ENCODE data around the gene MTCH1.

MTCH1 gene

DNA sequence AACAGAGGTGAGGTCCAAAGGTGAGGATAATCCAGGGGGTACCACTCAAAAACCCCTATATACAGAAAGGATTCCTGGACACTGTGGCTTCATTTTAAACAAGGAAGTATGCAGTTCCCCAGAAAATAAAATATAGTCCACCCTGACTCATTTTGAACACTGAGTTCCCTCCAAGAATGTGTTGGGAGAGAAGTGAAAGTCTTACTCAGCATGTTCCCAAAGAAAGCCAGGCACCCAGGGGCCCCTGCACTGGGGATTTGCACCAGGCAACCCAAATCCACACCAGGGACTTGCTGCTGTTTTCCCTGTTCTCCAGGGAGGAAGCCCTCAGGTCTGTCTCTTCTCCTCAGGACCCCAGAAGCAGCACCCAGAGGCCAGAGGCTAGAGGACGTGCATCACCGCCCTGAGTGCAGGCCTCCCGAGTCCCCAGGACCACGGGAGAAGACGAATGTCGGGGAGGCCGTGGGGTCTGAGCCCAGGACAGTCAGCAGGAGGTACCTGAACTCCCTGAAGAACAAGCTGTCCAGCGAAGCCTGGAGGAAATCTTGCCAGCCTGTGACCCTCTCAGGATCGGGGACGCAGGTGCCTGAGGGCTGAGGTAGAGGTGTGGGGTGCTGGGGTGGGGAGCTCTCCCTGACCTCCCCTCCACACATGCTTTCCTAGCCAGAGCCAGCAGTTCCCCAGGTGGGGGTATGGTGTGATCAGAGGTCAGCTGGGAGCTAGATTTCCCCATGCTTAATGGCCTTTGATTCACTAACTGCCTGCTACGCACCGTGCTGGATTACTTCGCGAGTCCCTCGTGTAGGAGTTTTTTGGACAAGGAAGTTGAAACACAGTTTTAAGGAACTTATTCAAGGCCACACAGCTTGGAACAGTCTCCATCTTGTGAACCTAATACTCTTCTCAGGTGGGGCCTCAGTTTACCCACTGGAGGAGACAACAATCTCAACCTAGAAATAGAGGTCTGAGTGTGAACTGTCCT lies 22.8 kb upstream of the MTCH1 start:
- no peak for DNase-seq (ENCODE audit: extremely low read depth, low read depth)
- TF ChIP-seq, protein P1, sequence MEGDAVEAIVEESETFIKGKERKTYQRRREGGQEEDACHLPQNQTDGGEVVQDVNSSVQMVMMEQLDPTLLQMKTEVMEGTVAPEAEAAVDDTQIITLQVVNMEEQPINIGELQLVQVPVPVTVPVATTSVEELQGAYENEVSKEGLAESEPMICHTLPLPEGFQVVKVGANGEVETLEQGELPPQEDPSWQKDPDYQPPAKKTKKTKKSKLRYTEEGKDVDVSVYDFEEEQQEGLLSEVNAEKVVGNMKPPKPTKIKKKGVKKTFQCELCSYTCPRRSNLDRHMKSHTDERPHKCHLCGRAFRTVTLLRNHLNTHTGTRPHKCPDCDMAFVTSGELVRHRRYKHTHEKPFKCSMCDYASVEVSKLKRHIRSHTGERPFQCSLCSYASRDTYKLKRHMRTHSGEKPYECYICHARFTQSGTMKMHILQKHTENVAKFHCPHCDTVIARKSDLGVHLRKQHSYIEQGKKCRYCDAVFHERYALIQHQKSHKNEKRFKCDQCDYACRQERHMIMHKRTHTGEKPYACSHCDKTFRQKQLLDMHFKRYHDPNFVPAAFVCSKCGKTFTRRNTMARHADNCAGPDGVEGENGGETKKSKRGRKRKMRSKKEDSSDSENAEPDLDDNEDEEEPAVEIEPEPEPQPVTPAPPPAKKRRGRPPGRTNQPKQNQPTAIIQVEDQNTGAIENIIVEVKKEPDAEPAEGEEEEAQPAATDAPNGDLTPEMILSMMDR (IDR thresholded peaks at IDR 0.05; ENCODE audit: low read depth, low read length, missing control alignments) = no peak
- no peak overlapping the region for H3K4me3 ChIP-seq (replicated peaks; ENCODE audit: low read depth, low read length)

DNA sequence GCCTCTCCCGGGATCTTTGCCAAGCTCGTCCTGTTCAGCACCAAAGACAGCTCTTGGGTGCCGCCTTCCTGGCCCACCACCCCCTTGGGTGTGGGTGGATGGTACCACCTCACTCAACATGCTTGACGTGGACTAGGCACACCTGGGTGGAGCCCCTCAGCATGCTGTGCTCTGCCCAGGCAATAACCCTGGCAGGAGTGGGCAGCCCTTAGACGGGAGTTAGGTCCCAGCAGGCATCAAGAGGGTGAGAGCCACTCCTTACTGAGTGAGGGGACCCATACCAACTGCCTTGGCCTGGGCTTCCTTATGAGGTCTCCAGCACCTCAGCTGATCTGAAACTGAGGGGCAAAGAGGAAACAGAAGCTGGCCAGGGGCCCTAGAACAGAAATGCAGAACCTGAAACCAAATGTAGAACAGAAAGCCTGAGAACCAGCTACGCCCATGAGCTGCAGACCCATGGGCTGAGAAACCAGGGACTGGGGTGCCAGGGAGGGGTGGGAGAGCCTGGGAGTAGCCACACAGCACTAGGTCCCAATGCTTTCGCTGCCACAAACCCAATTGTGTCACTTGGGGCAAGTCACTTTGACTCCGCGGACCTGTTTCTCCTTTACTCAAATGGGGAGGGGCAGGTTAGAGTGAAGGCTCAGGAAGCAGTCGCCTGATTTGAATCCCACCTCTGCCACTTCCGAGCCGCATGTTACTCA lies 21.5 kb upstream of the MTCH1 start:
- TF ChIP-seq, protein P1 (IDR thresholded peaks at IDR 0.05; ENCODE audit: low read depth, low read length, missing control alignments) = no peak
- no peak for DNase-seq (ENCODE audit: extremely low read depth, low read depth)
- H3K4me3 ChIP-seq (replicated peaks; ENCODE audit: low read depth, low read length) = no peak overlapping the region

DNA sequence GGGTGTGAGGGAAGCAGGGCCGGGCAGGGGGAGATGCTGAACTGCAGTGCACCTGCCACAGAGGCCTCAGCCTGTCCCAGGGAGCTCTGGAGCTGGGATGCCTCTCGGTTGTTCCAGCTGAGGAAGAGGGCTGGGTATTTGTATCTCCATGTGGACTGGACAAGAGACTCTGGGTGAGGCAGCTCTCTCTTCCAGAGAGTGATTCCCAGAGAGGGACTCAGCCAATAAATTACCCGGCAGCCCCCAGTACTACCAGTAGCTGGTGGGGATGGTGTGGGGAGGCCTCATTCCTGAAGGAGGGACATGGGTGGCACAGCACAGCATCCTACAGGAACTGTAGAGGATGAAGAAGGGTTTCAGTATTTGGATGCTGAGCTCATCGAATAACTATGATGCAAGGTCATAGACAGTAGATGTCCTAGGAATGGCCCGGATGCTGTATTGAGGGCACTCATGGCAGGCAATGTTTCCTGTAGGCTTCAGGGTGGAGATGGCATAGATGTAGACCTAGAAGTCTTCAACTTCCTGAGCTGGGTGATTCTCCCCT lies 20.9 kb upstream of the MTCH1 start:
- no peak for DNase-seq (ENCODE audit: extremely low read depth, low read depth)
- TF ChIP-seq, protein P1 (IDR thresholded peaks at IDR 0.05; ENCODE audit: low read depth, low read length, missing control alignments) = no peak
- no peak overlapping the region for H3K4me3 ChIP-seq (replicated peaks; ENCODE audit: low read depth, low read length)

DNA sequence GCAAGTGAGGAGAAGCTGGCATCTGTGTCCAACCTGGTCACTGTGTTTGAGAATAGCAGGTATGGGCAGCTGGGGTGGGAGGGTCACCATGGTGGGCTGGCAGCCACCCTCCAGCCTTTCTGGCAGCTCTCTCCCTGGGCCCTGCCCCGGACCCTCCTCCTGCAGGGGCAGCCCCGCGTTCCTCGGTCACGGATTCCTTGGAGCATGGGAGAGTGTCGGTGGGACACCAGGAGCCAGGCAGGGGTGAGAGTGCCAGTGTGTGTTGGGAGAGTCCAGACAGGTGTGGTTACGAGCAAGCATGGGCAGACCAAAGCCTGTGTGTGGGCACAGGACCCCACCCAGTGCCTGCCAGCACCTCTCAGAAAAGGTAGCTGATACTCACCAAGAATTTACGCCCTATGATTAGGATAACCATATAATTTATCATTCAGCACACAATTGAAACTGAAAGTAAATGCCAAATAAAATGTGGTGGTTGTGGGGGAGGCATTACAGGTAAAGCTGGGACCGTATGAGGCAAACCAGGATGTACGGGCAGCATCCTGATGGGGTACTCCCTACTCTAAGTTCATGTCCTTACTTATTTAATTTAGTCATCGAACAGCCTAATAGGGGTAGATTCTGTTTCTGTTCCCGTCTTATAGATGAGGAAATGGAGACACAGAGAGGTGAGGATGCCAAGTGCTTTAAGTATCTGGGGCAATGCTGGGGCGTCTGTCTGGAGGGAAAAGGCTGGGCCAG lies 20.0 kb upstream of the MTCH1 start:
- DNase-seq (ENCODE audit: extremely low read depth, low read depth) = no peak
- no peak overlapping the region for H3K4me3 ChIP-seq (replicated peaks; ENCODE audit: low read depth, low read length)
- TF ChIP-seq, protein P1 (IDR thresholded peaks at IDR 0.05; ENCODE audit: low read depth, low read length, missing control alignments) = no peak

DNA sequence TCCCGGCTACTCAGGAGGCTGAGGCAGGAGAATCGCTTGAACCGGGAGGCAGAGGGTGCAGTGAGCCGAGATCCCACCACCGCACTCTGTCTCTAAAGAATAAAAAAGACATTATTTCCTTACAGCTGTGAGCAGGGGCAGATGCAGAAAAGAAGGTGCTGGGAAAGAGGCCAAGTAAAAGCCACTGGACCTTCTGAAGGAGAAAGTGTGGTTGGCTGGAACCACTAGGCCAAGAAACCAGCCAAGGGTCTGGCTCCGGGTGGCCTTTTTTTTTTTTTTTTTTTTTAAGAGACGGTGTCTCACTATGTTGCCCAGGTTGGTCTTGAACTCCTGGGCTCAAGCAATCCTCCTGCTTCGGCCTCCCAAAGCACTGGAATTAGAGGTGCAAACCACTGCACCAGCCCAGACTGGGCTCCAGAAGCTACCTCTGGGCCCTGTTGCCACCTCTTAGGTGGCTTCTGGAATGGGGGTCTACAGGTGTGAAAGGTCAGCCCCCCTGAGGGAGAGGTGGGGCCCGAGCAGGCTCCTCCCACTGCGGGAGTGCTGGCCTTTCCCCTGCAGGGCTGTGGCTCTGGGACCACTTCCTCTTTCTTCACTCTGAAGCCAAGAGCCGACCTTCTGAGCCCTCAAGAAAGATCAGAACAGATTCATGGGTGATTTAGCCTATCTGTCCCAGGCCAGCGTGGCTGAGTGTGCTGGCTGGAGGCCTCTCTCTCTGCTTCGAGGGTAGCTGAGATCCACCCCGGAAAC lies 19.2 kb upstream of the MTCH1 start, which contains the start of gene FGD2:
FGD2 (plus strand) TSS at position 595 of the 750 bp plus-strand sequence. CDS start 163 bp downstream, outside the sequence.
- TF ChIP-seq, protein P1 (IDR thresholded peaks at IDR 0.05; ENCODE audit: low read depth, low read length, missing control alignments) = no peak
- no peak for DNase-seq (ENCODE audit: extremely low read depth, low read depth)
- no peak within 1 kb of the TSS for H3K4me3 ChIP-seq (replicated peaks; ENCODE audit: low read depth, low read length)

Measured in HFF-Myc (cell line).